Panc1 (cell line): ENCODE measurements around the gene SIRT7. TPM values are rescaled to one million over a fixed set of nuclear protein-coding genes. Genes with fewer than 3 reads are reported as not detected.

Source experiments
- ATAC-seq: fragments of 200-7000 bp; cut with Tn5 transposase; 2 replicates; pipeline ENCODE4 v1.9.1; 2020; ENCODE audit warnings: mild to moderate bottlenecking, moderate library complexity
- BruUV-seq: library from RNA; stranded (reverse); fragments of 400-500 nt; replicated peaks from 2 replicates; lab custom pipeline; 2021; lab: Mats Ljungman, UMichigan
- CTCF ChIA-PET: fragments of 300-600 bp; sonication (Branson Sonifier 250); formaldehyde crosslinking; loops from one replicate; lab custom pipeline; 2022; ENCODE audit warnings: antibody characterized with exemption; lab: Charles Lee
- POLR2A ChIA-PET: fragments of 300-600 bp; sonication (Branson Sonifier 250); formaldehyde crosslinking; loops from one replicate; lab custom pipeline; 2022; ENCODE audit warnings: antibody characterized with exemption; lab: Charles Lee
- DNase-seq: peaks from one replicate; pipeline ENCODE4 v3.0.0-alpha.2; 2010; ENCODE audit warnings: low read depth, low spot score
- H3K27ac ChIP-seq: 2 replicates; pipeline ENCODE4 v1.5.1; 2011; ENCODE audit warnings: mild to moderate bottlenecking, low read length, inconsistent platforms
- H3K27me3 ChIP-seq: fragments of 200-500 bp; sonication (Bioruptor generic); 2 replicates; pipeline ENCODE4 v1.6.0; 2014; ENCODE audit warnings: low read length, inconsistent platforms; ENCODE audit not compliant: control insufficient read depth, insufficient read depth
- H3K36me3 ChIP-seq: fragments of 200-500 bp; sonication (Bioruptor generic); 2 replicates; pipeline ENCODE4 v1.5.1; 2014; ENCODE audit warnings: inconsistent platforms, mild to moderate bottlenecking, low read length, moderate library complexity; ENCODE audit not compliant: control insufficient read depth, insufficient read depth
- H3K4me1 ChIP-seq: 2 replicates; pipeline ENCODE4 v1.5.1; 2011; ENCODE audit warnings: inconsistent platforms, mild to moderate bottlenecking, low read length, moderate library complexity; ENCODE audit not compliant: control insufficient read depth, insufficient read depth
- H3K4me3 ChIP-seq, 2 experiments: 2 replicates each; pipeline ENCODE4 v1.5.1; 2011 to 2012; ENCODE audit warnings: low read depth in 2 of 2, low read length in 2 of 2, mild to moderate bottlenecking in 2 of 2, inconsistent platforms in 1 of 2, moderate library complexity in 1 of 2
- H3K9me3 ChIP-seq: fragments of 200-500 bp; sonication (Bioruptor generic); 2 replicates; pipeline ENCODE4 v1.5.1; 2014; ENCODE audit warnings: low read depth, mild to moderate bottlenecking, inconsistent platforms, low read length, moderate library complexity; ENCODE audit not compliant: control insufficient read depth, insufficient read depth
- CTCF ChIP-seq: fragments of 450-650 bp; IDR thresholded peaks from 2 replicates; pipeline ENCODE4 v1.5.1; 2017; ENCODE audit warnings: mild to moderate bottlenecking
- POLR2AphosphoS5 ChIP-seq: IDR thresholded peaks from 2 replicates; pipeline ENCODE4 v1.6.1; 2012; ENCODE audit warnings: mild to moderate bottlenecking, low read depth, low read length, moderate library complexity
- SIN3A ChIP-seq: IDR thresholded peaks from 2 replicates; pipeline ENCODE4 v1.6.1; 2012; ENCODE audit warnings: low read depth, mild to moderate bottlenecking, low read length, moderate library complexity, borderline replicate concordance; ENCODE audit not compliant: insufficient read depth
- TCF7L2 ChIP-seq: IDR thresholded peaks from 2 replicates; pipeline ENCODE4 v1.6.1; 2011; ENCODE audit warnings: mild to moderate bottlenecking, low read depth, low read length, inconsistent platforms
- in situ Hi-C: cut with HindIII; loops from 2 replicates; pipeline ENCODE4 v1.10.0; 2016; ENCODE audit warnings: low sequenced_read_pairs, low pct_unique_long_range_greater_than_20kb
- intact Hi-C: fragments of 100-400 bp; cut with micrococcal nuclease; formaldehyde crosslinking; loops from one replicate; pipeline ENCODE4 v1.10.0; 2022; ENCODE audit not compliant: unreplicated experiment
- total RNA-seq: library from RNA; stranded (reverse); gene quantifications from one replicate; pipeline ENCODE4 v1.2.1, GENCODE V29; 2021; ENCODE audit not compliant: unreplicated experiment
- TF ChIP-seq, protein P1 (sequence below), 2 experiments: IDR thresholded peaks; 2 replicates each; pipeline ENCODE4 v1.6.1; 2011 to 2012; ENCODE audit warnings: low read depth in 2 of 2, control low read depth in 1 of 2, low read length in 1 of 2, mild to moderate bottlenecking in 1 of 2, moderate library complexity in 1 of 2; ENCODE audit not compliant: insufficient read depth in 1 of 2

SIRT7 gene
- total RNA-seq, 1 experiment from 2014 or later, result 82.5 TPM

DNA sequence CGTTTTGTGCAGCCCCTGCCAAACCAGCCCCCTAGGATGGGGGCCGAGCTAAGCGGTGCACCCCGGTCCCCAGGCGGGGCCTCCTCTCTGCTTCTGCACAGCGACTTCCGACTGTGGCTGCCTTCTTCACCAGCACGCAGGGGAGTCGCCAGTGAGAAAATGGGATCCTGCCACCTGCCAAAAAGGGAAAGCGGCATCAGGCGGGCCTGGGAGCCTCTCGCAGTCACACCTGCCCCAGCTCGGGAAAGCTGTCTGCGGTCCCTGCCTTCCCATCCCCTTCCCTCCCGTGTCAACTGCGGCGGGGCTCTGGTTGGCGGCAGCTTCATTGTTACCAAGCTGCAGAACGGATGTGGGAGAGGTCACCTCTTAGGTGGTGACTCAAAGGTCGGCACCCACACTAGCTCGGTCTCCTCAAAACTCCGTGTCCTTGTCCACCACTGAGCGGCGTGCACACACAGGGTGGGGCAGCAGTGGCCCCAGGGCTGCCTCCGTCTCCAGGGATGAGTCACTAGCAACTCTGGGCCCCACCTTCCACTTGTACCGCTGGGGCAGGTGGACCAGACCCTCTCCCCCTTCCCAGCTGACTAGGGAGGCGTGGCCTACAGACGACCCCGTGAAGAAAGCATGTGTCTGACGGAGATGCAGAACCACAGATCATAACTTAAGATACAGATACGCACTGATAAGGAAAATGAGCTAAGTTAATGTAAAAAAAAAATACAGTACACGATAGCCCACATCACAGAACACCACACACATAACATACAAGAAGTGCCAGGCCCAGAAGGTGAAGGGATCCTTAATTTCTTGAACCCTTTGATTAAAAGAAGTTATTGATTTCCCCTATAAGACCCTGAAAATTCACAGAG lies 5.3 kb downstream of the SIRT7 start:
- TF ChIP-seq POLR2AphosphoS5 (no peak), TCF7L2 (no peak), CTCF (no peak), SIN3A (no peak)
- TF ChIP-seq, protein P1, sequence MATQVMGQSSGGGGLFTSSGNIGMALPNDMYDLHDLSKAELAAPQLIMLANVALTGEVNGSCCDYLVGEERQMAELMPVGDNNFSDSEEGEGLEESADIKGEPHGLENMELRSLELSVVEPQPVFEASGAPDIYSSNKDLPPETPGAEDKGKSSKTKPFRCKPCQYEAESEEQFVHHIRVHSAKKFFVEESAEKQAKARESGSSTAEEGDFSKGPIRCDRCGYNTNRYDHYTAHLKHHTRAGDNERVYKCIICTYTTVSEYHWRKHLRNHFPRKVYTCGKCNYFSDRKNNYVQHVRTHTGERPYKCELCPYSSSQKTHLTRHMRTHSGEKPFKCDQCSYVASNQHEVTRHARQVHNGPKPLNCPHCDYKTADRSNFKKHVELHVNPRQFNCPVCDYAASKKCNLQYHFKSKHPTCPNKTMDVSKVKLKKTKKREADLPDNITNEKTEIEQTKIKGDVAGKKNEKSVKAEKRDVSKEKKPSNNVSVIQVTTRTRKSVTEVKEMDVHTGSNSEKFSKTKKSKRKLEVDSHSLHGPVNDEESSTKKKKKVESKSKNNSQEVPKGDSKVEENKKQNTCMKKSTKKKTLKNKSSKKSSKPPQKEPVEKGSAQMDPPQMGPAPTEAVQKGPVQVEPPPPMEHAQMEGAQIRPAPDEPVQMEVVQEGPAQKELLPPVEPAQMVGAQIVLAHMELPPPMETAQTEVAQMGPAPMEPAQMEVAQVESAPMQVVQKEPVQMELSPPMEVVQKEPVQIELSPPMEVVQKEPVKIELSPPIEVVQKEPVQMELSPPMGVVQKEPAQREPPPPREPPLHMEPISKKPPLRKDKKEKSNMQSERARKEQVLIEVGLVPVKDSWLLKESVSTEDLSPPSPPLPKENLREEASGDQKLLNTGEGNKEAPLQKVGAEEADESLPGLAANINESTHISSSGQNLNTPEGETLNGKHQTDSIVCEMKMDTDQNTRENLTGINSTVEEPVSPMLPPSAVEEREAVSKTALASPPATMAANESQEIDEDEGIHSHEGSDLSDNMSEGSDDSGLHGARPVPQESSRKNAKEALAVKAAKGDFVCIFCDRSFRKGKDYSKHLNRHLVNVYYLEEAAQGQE (IDR thresholded peaks at IDR 0.05; ENCODE audit: insufficient read depth in 1 of 2, low read depth in 2 of 2, low read length in 1 of 2), result no peak
- H3K27me3 ChIP-seq, result no peaks in the 10 kb centered on the region
- peaks cover 31% of the 10 kb centered on the region for H3K4me1 ChIP-seq
- H3K4me3 ChIP-seq, result no peak overlapping the region
- no TSS peak for BruUV-seq
- intact Hi-C loops (no loop called here), in situ Hi-C loops (no loop called here)
- CTCF ChIA-PET, result no interaction called here
- H3K36me3 ChIP-seq, result peaks cover 13% of the 10 kb centered on the region
- DNase-seq, result no peak
- POLR2A ChIA-PET, result interaction anchor here (1.4 kb wide), 1 partner anchor 12 kb away, joined by 3 read pairs; no protein-coding TSS in a partner anchor
- no peaks in the 10 kb centered on the region for H3K9me3 ChIP-seq
- no peak overlapping the region for H3K27ac ChIP-seq
- no peak for ATAC-seq

DNA sequence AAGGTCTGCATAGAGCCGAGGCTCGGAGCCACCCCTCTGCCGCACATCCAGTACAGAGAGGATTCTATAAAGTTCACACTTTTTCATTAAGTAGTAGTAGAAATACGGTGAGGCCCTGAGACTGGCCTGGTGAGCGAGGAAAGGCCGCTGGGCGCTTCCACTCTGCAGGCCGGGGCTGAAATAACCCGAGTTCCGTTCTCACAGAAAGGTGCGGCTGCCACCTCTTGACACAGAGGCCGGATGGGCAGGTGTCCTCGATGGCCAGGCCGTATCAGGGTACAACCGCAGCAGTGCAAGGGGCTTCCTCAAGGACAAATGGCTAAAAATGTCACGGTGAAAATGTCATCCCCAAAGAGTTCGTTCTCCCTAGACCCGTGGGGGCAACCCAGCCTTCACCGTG lies 6.0 kb downstream of the SIRT7 start:
- in situ Hi-C loops, result no loop called here
- H3K27me3 ChIP-seq, result no peaks in the 10 kb centered on the region
- no peaks in the 10 kb centered on the region for H3K9me3 ChIP-seq
- BruUV-seq, result no TSS peak
- peak overlapping the region; percentile 25; the same call in 1 of the 2 replicates for H3K27ac ChIP-seq
- TF ChIP-seq SIN3A, result no peak
- no peak for TF ChIP-seq CTCF
- no peak for TF ChIP-seq POLR2AphosphoS5
- TF ChIP-seq, protein P1 (IDR thresholded peaks at IDR 0.05; ENCODE audit: insufficient read depth in 1 of 2, low read depth in 2 of 2, low read length in 1 of 2), result no peak
- TF ChIP-seq TCF7L2, result no peak
- ChIA-PET CTCF (no interaction called here), POLR2A (no interaction called here)
- ATAC-seq, result peak; percentile 7; the same call in 1 of the 2 replicates
- H3K36me3 ChIP-seq, result peaks cover 7% of the 10 kb centered on the region
- intact Hi-C loops, result no loop called here
- DNase-seq, result no peak
- peaks cover 31% of the 10 kb centered on the region for H3K4me1 ChIP-seq
- no peak overlapping the region for H3K4me3 ChIP-seq
